ENCODE measurements around the gene MYL7.

Gene MYL7

DNA sequence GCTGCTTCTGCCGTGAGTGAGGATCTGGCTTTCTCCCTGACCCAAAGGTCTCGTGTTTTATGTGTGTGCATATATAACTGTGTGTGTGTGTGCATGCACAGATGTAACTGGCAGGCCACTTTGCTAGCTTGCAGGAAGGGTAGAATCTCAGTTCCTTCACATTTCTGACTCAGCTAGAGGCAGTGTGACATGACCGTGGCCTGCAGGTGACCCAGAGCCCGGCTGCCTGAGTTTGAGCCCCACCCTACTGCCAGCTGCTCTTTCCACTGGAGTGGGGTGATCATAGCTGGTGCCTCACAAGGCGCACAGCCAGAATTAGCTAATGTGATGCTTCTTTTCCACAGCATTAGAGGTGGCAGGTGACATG, 9.3 kb upstream of the MYL7 start:
- DNase-seq (ENCODE audit: low spot score): no peak

DNA sequence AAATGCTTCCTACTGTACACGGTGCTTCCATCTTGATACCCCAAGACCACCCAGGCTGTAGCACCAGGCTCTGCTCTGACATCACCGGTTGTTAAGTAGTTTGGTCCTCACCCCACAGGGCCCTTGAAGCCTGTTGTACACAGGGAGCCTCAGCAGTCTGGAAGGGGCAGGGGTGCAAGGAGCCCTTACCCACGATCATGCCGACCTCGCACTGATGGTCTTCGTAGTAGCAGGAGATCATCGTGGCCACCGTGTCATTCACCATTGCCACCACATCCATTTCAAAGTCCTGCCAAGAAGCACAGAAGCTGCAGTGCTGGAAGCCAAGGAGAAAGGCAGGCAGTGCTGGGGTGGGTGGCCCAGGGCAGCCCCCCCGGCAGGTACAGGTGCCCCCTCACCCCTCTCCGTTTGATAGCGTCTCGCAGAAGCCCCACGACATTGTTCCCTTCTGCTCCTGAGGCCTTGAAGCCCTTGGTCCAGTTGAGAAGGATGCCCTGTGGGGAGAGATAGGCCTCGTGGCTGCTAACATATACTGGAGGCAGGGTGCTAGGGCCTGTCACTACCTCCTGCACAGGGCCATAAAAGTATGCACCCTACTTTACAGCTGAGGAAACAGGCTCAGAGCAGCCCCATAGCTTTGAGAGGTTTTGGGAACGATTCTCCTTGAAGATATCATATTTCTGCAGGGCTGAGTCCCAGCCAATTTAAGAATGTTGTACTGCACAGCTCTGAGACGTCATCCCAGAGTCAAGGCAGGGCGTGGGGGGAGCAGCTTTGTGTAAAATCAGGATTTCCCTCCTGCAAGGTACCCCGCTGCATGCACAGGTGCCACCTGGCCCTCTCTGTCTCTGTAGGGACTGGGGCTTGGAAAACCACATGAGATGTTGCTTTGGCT, 8.7 kb upstream of the MYL7 start:
- DNase-seq (ENCODE audit: low spot score): no peak

- DNase-seq (ENCODE audit: low spot score): no peak
Observed at GRCh38 chr7:44148961-44149536, 7.9 kb upstream of the MYL7 start.

DNA sequence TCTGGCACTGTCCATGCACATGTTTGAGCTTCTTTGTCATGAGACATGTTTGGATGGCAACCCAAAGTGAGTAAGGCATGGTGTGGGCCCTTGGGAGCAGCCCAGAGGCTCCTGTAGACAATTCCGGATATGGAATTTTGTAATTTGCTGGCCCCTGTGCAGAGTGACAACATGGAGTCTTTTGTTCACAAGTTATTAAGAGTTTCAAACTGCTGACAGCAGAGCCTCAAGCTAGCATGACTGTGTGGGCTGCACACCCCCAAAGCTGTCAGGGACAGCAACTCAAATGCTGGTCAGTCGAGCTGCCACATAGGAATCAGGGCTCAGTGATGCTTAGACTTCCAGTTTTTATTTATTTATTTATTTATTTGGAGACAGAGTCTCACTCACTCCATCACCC, 7.0 kb upstream of the MYL7 start:
- DNase-seq (ENCODE audit: low spot score): no peak

- DNase-seq (ENCODE audit: low spot score): no peak
Observed at GRCh38 chr7:44147026-44147991, 6.2 kb upstream of the MYL7 start.

GRCh38 chr7:44145969-44146911, 5.1 kb upstream of the MYL7 start:
- peak; percentile 62 for DNase-seq (ENCODE audit: low spot score)

- no peak for DNase-seq (ENCODE audit: low spot score)
Observed at GRCh38 chr7:44145479-44145968, 4.4 kb upstream of the MYL7 start.

- no peak for DNase-seq (ENCODE audit: low spot score)
Observed at GRCh38 chr7:44144968-44145478, 3.9 kb upstream of the MYL7 start.

DNA sequence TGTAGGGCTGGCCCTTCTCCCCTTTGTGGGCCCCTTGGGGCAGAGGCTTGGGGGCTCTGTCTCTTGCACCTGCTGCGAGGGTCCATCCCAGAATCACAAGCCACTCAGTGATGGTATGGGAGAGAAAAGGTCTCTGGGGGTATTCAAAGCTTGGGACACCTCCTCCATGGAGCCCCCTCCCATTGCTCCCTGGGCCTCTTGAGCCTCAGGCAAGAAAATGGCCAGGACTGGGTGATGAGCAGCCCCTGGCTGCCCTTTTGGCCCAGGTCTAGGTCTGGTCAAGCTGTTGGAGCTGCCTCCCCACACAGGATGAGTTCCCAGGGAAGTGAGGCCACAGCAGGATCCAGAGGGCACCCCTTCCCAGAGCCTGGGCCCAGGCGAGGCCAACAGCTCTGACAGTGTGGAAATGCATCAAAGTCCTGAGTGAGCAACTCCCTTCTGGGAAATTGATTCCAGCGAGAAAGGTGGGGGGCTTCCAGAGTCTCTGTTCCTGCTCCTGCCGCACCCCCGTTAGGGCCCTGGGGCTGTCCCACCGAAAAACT, 3.4 kb upstream of the MYL7 start:
- no peak for DNase-seq (ENCODE audit: low spot score)

DNA sequence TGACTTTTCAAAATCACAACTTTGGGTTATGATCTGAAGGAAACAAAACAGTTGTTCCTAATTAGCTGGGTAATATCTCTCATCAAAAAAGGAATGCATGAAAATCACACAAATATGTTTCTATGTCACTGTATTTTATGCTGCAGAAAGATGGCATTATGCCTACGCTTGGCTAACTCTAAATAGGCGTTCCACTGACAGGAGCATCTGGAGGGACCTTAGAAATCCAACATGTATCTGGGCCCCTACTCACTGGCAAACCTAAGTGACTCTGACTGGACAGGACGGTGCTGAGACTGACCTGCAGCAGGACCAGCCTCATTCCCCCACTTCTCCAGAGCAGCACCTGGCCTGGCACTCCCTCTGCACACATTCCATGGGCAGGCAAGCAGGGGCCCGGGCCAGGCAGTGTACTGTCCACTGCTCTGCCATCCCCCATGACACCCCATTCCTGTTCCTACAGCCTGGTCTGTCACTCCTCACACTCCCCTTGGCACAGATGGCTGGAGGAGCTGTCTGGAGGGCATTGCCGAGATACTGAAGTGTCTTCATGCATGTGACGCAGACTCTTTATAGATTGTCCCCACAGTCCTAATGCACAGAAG, 2.6 kb upstream of the MYL7 start:
- DNase-seq (ENCODE audit: low spot score): no peak

DNA sequence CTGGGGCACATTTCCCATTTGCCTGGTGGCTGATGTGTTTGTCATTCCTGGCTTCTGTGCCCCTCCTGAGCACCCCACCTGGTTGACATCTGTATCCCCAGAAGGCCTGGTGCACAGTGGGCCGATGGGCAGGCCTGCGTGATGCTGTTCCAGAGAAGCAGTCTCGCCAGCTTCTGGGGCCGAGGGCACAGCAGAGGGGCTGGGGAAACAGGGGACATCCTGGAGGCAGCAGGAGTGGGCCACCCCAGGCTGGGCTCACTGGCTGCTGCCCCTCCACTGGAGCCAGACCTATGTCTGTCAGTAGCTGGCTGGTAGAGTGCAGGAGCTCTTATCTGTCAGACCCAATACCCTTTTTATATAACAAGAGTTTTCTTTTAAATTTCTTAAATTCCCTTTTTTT, 896 bp upstream of the MYL7 start:
- no peak for DNase-seq (ENCODE audit: low spot score)

- DNase-seq (ENCODE audit: low spot score): no peak
Observed at GRCh38 chr7:44140341-44140740, 791 bp downstream of the MYL7 start.

GRCh38 chr7:44139311-44140010, 1.7 kb downstream of the MYL7 start:
- no peak for DNase-seq (ENCODE audit: low spot score)

- no peak for DNase-seq (ENCODE audit: low spot score)
Observed at GRCh38 chr7:44138698-44139097, 2.4 kb downstream of the MYL7 start.

DNA sequence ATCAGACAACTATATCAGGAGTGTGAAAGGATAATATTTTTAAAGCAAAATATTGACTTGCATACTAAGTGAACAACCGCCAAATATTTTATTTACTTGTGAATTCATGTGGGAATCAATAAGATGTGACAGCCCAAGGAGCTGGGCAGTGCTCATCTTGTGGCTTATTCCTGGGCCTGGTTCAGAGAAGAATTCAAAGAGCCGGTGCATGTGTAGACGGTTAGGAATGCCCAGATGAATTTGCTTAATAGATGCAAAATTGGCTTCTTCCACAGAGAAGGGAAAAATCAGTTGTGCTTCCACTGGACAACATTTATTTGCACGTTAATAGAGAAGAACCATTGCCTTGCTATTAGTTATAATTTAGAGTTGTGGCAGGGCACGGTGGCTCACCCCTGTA, 4.4 kb downstream of the MYL7 start:
- no peak for DNase-seq (ENCODE audit: low spot score)

DNA sequence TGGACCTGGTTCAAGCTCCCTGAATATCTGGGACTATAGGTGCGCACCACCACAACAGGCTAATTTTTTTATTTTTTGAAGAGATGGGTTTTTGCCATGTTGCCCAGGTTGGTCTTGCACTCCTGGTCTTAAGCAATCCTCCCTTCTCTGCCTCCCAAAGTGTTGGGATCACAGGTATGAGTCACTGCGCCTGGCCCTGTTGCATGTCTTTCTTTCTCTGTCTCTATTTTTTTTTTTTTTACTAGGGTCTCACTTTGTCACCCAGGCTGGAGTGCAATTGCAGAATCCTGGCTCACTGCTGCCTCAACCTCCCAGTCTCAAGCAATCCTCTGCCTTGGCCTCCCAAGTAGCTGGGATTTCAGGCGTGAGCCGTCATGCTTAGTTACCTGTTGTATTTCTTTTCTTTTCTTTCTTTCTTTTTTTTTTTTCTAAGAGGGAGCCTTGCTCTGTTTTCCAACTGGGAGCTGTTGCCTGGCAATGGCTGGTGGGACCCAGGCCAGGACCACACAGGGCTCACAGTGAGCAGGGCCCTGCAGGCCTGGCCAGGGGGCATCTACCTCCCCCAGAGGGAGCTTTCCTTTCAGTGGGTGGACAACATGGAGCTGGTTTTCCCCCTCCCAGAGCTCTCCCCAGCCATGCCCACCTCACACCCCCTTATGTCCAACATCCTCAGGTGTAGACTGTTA, 6.0 kb downstream of the MYL7 start:
- no peak for DNase-seq (ENCODE audit: low spot score)

- no peak for DNase-seq (ENCODE audit: low spot score)
Observed at GRCh38 chr7:44133295-44133694, 7.8 kb downstream of the MYL7 start.

GRCh38 chr7:44132039-44132438, 9.1 kb downstream of the MYL7 start:
- no peak for DNase-seq (ENCODE audit: low spot score)

All from COLO829 (cell line).